GM21737 (cell line): ENCODE results near the gene RC3H2.

Source experiments
- ATAC-seq: cut with Tn5 transposase; IDR thresholded peaks from one replicate; pipeline ENCODE4 v1.9.1; 2021; ENCODE audit warnings: mild to moderate bottlenecking, moderate library complexity; ENCODE audit not compliant: unreplicated experiment

The RC3H2 gene

DNA sequence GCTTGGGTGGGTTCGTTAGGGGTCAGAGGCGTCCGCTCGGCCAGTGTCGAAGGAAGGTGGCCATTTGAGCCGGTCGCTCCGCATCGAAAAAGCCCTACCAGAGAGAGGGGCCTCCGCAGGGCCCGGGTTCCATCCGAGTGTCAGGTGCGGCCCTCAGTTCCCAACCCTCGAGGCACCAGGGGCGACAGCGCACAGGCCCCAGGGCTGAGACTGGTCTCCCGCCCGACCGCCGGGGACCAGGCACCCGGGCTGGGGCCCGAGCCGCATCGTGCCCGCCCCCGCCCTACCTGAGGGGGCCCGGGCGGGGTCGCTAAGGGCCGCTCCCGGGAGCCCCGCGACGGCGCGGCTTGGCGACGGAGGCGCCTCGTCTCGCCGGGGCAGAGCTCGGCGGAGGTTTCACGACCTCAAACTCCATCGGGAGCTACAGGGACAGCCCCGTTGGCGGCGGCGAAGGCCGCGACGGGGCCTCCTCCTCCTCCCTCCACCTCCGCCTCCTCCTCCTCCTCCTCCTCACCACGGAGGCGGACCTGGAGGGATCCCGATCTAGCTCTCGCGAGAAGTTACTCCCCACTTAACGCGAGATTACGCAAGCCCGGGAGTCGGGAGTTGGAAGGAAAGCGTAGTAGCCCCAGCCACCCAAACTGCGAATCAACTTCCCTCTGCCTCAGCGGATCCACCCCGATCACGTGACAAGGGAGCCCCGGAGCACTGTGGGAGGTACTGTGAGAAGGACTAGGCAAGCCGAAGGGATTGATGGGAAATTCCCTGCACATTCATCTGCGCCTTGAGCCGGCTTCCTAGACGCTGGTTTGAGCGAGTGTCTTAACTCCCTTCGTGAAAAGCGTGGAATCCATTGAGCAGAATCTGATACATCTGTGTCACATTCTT is at the start of gene RC3H2:
Gene RC3H2, minus strand, starts transcription at position 537 of the 888 bp plus-strand sequence. CDS start 7,850 bp downstream, outside the sequence.
- peak; percentile 84 for ATAC-seq

GRCh38 chr9:122954253-122954691 is 49.1 kb upstream of the RC3H2 start:
- no peak for ATAC-seq

DNA sequence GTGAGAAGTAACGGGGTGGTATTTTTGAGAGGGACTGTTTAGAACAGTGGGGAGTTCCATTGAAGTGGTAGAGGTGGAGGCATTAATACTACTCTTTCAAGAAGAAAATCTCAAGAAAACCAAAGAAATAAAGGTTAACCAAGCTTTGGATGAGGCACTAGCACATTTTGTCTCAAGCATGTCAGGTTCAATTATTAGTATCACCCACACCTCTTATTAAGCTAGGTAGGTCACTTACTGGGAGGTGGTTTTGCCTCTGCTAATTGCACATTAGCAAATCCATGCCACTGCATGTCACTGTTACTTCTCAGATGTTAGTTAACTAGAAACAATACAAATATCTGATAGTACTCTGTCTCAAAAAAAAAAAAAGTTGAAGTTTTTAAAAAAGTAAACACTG is 45.9 kb upstream of the RC3H2 start:
- ATAC-seq = no peak

GRCh38 chr9:122950263-122950662 is 45.1 kb upstream of the RC3H2 start:
- ATAC-seq = no peak

GRCh38 chr9:122949696-122950095 is 44.5 kb upstream of the RC3H2 start:
- ATAC-seq = no peak

DNA sequence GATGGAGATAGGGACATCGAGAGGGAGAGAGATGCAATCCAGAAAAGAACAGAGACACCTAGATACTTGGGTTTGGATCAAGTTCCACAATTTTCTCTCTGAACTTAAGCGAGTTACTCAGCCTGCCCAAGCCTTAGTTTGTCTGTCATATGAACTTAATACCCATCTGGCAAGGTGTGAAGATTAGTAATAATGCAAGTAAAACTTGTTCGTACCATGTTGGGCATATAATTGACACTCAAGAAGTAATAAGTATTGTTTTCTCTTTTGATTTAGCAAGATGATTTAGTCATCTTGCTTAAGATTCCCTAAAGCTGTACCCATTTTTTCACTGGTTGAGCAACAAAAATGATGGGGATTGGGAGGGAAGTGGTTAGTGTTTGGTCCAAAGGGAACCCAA is 43.2 kb upstream of the RC3H2 start:
- no peak for ATAC-seq

DNA sequence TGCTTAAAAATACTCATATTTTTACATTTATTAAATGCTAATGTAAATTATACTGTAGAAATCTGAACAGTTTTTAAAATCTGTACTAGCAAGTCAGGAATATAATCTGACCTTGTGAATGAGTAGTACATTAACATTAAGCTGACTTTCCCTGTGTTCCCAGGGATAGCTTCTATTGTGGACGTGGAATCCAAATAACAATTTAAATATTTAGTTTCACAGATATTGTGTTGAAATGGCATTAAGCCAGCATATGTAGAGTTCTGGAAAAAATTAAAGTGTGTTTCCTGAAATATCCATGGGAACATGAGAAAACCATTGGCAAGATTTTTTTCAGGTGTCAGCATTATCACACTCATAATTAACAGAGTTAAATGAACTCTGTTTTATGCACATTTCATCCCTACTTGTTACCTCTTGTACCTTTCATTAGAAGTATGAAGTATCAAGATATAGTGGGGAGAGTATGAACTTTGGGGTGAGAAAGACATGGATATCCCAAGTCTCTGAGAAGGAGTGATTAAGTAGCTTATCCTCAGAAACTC is 41.4 kb upstream of the RC3H2 start:
- no peak for ATAC-seq

GRCh38 chr9:122944960-122945888 is 40.1 kb upstream of the RC3H2 start:
- ATAC-seq = no peak

GRCh38 chr9:122941582-122942234 is 36.5 kb upstream of the RC3H2 start:
- ATAC-seq = peak; percentile 3

GRCh38 chr9:122940749-122941581 is 35.8 kb upstream of the RC3H2 start, which contains the start of gene RABGAP1:
TSS of gene RABGAP1 (plus strand) at chr9:122941020. CDS start at chr9:122957060, 16,040 bp downstream.
- peak; percentile 98 for ATAC-seq

DNA sequence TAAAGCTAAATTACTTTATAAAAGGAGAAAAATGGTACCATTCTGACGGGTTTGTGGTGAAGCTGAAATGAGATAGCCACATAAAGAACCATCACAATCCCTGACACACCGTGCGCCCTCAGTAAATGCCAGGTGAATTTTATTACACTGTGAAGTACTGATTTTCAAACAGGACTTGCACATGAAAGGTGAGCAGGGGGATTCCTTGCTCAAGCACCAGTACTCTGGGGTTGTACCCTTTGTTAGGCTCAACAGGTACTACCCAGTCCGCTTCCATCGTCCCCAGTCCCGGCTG is 35.2 kb upstream of the RC3H2 start:
- no peak for ATAC-seq

- no peak for ATAC-seq
Observed at GRCh38 chr9:122939601-122940000, 34.4 kb upstream of the RC3H2 start.

- no peak for ATAC-seq
Observed at GRCh38 chr9:122936883-122937282, 31.7 kb upstream of the RC3H2 start.

- no peak for ATAC-seq
Observed at GRCh38 chr9:122936464-122936863, 31.3 kb upstream of the RC3H2 start.

DNA sequence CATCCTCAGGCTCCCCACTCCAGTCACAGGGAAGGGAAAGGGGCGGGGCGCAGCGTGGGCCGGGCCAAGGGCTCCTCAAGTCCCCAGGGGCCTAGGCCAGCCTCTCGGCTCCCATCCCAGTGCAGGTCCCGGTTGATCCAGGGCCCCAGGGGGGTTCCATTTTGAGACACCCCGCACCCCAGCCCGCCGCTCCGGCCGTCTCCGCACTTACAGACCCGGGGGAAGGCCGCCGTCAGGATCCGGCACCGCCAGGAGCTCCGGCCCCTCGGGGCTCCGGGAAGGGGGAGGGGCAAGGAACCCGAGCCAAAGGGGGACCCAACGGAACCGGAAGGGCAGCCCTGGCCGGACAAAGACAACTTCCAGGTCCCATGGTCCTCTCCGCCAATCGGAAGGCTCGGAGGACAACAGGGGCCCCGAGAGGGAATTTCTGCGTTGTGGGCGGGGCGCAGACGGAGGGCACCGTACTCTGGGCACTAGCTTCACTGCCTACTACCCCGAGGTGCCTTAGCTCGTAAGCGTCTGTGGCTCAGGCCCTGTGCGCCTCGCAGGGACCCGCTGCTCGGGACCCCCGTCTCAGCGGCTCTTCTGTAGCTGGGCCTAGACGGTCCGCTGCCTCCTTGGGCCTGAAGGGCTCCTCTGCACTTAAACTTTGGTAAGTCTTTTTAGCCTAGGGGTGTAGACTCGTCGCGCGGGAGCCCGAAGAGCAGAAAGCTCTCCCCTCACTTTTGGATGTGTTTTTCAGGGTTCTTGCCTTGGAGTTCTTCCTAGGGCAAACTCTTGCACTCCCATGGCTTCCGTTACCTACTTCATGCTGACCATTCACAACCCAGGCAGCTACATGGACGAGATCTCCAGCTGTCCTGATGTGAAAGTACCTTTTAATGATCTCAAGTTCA is 26.3 kb upstream of the RC3H2 start, which contains the start of gene ZBTB26:
Gene ZBTB26, minus strand, starts transcription at position 287 of the 896 bp plus-strand sequence. CDS start 11,578 bp downstream, outside the sequence.
- ATAC-seq = peak; percentile 96

- ATAC-seq = peak; percentile 24
Observed at GRCh38 chr9:122930541-122931225, 25.5 kb upstream of the RC3H2 start.

DNA sequence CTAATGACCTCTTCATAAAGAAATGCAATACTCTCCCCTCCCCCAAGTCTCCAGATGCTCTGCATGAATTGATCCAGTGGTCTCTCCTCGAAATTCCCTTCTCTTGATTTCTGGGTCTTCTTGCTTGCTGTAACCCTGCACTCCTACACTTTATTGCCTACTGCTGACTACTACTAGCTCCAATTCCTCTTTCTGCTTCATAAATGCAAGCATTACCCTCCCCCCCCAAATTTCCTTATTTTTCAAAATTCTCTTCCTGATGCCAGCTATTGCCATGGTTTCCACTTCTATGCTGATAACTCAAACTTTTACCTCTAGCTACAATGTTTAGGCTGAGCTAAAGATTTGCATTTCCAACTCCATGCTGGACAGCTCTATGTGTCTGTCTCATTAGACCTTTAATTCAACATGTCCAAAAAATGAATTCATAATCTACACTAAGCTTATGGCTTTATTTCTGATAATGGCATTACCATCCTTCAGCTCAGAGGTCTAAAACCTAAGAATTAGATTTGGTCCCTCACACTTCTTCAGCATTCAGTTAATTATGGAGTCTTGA is 24.7 kb upstream of the RC3H2 start:
- ATAC-seq = no peak

DNA sequence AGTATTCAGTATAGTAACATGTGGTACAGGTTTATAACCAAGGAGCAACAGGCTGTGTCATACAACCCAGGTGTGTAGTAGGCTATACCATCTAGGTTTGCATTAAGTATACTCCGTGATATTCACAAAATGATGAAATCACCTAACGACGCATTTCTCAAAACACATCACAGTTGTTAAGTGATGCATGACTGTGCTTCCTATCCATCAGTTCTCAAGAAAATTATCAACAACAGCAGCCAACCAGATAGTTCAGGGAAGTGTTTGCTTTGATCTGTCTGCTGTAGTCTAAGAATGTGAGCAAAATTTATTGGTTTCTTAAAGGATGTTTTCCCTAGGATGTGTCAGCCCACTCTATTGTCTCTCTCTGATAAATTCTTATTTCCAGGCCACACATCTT is 18.8 kb upstream of the RC3H2 start:
- no peak for ATAC-seq
